H1 (cell line): ENCODE results near the gene MAGI2. TPM values are rescaled to one million over a fixed set of nuclear protein-coding genes. Genes with fewer than 3 reads are reported as not detected.

Experiments used
- ATF2 ChIP-seq: IDR thresholded peaks from 2 replicates; pipeline ENCODE4 v1.6.1; 2012; ENCODE audit warnings: low read length, inconsistent platforms
- BRCA1 ChIP-seq: IDR thresholded peaks from 2 replicates; pipeline ENCODE4 v1.6.1; 2012; ENCODE audit warnings: low read depth, low read length, improper control_type of control experiment
- EGR1 ChIP-seq: IDR thresholded peaks from 2 replicates; pipeline ENCODE4 v1.6.1; 2011; ENCODE audit warnings: low read depth, low read length, borderline replicate concordance
- NRF1 ChIP-seq: IDR thresholded peaks from 2 replicates; pipeline ENCODE4 v1.6.1; 2011; ENCODE audit warnings: mild to moderate bottlenecking, low read depth, low read length, improper control_type of control experiment
- RAD21 ChIP-seq, 2 experiments: IDR thresholded peaks in 1 of 2; conservative IDR thresholded peaks in 1 of 2; 2 replicates each; pipeline ENCODE4 v1.6.1; 2011; ENCODE audit warnings: low read depth in 2 of 2, low read length in 2 of 2, improper control_type of control experiment in 1 of 2, inconsistent platforms in 1 of 2, mild to moderate bottlenecking in 1 of 2, moderate library complexity in 1 of 2
- SP4 ChIP-seq: IDR thresholded peaks from 2 replicates; pipeline ENCODE4 v1.6.1; 2012; ENCODE audit warnings: low read length, inconsistent platforms
- YY1 ChIP-seq: IDR thresholded peaks from 2 replicates; pipeline ENCODE4 v1.6.1; 2011; ENCODE audit warnings: low read depth, mild to moderate bottlenecking, low read length
- polyA plus RNA-seq, 7 experiments: library from polyadenylated mRNA; depleted of rRNA in 3 of 7; stranded (reverse) in 5 of 7; unstranded in 2 of 7; fragments of >200 nt in 5 of 7; fragments of 200-250 nt in 2 of 7; gene quantifications; 1 replicate in 5 of 7; 2 replicates in 1 of 7; 4 replicates in 1 of 7; pipeline versions ENCODE4 v1.2.1 to v1.2.3, GENCODE V29; 2011 to 2013; ENCODE audit warnings: missing spikeins in 2 of 7, mixed read lengths in 2 of 7
- total RNA-seq: library from RNA; stranded (reverse); fragmentation: NEBNext Ultra II Directional; extraction: Animal tissue kit (Norgen Biotek cat#: 25700); gene quantifications from 2 replicates; pipeline ENCODE4 v1.2.1, GENCODE V29; 2021
- TF ChIP-seq, protein P1 (sequence below): fragments of 300-600 bp; sonication (generic); IDR thresholded peaks from 2 replicates; pipeline ENCODE4 v1.7.1; 2012; ENCODE audit warnings: low read length, moderate library complexity, mild to moderate bottlenecking, inconsistent platforms; ENCODE audit not compliant: insufficient replicate concordance

Gene MAGI2
- total and polyA plus RNA-seq, 2 of the 8 experiments (the other 6 are each of a cell fraction or from before 2014, with no cell fraction given), result 6.0 to 27.3 TPM

GRCh38 chr7:78168865-78169264 is 1284.6 kb downstream of the MAGI2 start (continued):
- TF ChIP-seq, protein P1, sequence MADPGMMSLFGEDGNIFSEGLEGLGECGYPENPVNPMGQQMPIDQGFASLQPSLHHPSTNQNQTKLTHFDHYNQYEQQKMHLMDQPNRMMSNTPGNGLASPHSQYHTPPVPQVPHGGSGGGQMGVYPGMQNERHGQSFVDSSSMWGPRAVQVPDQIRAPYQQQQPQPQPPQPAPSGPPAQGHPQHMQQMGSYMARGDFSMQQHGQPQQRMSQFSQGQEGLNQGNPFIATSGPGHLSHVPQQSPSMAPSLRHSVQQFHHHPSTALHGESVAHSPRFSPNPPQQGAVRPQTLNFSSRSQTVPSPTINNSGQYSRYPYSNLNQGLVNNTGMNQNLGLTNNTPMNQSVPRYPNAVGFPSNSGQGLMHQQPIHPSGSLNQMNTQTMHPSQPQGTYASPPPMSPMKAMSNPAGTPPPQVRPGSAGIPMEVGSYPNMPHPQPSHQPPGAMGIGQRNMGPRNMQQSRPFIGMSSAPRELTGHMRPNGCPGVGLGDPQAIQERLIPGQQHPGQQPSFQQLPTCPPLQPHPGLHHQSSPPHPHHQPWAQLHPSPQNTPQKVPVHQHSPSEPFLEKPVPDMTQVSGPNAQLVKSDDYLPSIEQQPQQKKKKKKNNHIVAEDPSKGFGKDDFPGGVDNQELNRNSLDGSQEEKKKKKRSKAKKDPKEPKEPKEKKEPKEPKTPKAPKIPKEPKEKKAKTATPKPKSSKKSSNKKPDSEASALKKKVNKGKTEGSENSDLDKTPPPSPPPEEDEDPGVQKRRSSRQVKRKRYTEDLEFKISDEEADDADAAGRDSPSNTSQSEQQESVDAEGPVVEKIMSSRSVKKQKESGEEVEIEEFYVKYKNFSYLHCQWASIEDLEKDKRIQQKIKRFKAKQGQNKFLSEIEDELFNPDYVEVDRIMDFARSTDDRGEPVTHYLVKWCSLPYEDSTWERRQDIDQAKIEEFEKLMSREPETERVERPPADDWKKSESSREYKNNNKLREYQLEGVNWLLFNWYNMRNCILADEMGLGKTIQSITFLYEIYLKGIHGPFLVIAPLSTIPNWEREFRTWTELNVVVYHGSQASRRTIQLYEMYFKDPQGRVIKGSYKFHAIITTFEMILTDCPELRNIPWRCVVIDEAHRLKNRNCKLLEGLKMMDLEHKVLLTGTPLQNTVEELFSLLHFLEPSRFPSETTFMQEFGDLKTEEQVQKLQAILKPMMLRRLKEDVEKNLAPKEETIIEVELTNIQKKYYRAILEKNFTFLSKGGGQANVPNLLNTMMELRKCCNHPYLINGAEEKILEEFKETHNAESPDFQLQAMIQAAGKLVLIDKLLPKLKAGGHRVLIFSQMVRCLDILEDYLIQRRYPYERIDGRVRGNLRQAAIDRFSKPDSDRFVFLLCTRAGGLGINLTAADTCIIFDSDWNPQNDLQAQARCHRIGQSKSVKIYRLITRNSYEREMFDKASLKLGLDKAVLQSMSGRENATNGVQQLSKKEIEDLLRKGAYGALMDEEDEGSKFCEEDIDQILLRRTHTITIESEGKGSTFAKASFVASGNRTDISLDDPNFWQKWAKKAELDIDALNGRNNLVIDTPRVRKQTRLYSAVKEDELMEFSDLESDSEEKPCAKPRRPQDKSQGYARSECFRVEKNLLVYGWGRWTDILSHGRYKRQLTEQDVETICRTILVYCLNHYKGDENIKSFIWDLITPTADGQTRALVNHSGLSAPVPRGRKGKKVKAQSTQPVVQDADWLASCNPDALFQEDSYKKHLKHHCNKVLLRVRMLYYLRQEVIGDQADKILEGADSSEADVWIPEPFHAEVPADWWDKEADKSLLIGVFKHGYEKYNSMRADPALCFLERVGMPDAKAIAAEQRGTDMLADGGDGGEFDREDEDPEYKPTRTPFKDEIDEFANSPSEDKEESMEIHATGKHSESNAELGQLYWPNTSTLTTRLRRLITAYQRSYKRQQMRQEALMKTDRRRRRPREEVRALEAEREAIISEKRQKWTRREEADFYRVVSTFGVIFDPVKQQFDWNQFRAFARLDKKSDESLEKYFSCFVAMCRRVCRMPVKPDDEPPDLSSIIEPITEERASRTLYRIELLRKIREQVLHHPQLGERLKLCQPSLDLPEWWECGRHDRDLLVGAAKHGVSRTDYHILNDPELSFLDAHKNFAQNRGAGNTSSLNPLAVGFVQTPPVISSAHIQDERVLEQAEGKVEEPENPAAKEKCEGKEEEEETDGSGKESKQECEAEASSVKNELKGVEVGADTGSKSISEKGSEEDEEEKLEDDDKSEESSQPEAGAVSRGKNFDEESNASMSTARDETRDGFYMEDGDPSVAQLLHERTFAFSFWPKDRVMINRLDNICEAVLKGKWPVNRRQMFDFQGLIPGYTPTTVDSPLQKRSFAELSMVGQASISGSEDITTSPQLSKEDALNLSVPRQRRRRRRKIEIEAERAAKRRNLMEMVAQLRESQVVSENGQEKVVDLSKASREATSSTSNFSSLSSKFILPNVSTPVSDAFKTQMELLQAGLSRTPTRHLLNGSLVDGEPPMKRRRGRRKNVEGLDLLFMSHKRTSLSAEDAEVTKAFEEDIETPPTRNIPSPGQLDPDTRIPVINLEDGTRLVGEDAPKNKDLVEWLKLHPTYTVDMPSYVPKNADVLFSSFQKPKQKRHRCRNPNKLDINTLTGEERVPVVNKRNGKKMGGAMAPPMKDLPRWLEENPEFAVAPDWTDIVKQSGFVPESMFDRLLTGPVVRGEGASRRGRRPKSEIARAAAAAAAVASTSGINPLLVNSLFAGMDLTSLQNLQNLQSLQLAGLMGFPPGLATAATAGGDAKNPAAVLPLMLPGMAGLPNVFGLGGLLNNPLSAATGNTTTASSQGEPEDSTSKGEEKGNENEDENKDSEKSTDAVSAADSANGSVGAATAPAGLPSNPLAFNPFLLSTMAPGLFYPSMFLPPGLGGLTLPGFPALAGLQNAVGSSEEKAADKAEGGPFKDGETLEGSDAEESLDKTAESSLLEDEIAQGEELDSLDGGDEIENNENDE, result no peak
- no peak for TF ChIP-seq RAD21 (IDR thresholded peaks at IDR 0.05 in 1 of 2, conservative IDR thresholded peaks at IDR 0.05 in 1 of 2; ENCODE audit: low read depth in 2 of 2, low read length in 2 of 2)
- no peak for TF ChIP-seq ATF2
- no peak for TF ChIP-seq NRF1
- no peak for TF ChIP-seq EGR1
- no peak for TF ChIP-seq YY1
- no peak for TF ChIP-seq SP4
- no peak for TF ChIP-seq BRCA1
